Prostate gland (tissue), 2 donors: ENCODE results near the gene ADGRG6. TPM values are rescaled to one million over a fixed set of nuclear protein-coding genes. Genes with fewer than 3 reads are reported as not detected.

Source experiments
- DNase-seq: peaks from one replicate; pipeline ENCODE4 v3.0.0-alpha.2; 2019; ENCODE audit warnings: low spot score
- H3K27ac ChIP-seq, 2 donors: fragments of 200-600 bp; sonication (generic); 2 replicates each; pipeline ENCODE4 v1.5.1; 2017 to 2019
- H3K27me3 ChIP-seq: fragments of 200-600 bp; sonication (generic); replicated peaks from 2 replicates; pipeline ENCODE4 v1.5.1; 2019; ENCODE audit not compliant: insufficient read depth
- H3K36me3 ChIP-seq, 2 donors: fragments of 200-600 bp; sonication (generic); 1 replicate in 1 of 2; 2 replicates in 1 of 2; pipeline versions ENCODE4 v1.5.1 to v1.8.1; 2017 to 2019
- H3K4me1 ChIP-seq: fragments of 200-600 bp; sonication (generic); replicated peaks from 2 replicates; pipeline ENCODE4 v1.5.1; 2019
- H3K4me3 ChIP-seq, 2 donors: fragments of 200-600 bp; sonication (generic); 2 replicates each; pipeline ENCODE4 v1.5.1; 2017 to 2019
- H3K9me3 ChIP-seq: fragments of 200-600 bp; sonication (generic); 2 replicates; pipeline ENCODE4 v1.5.1; 2017
- POLR2A ChIP-seq: fragments of 450-650 bp; IDR thresholded peaks from one replicate; pipeline ENCODE4 v1.6.1; 2016; ENCODE audit warnings: antibody characterized with exemption, mild to moderate bottlenecking
- POLR2AphosphoS5 ChIP-seq: sonication (generic); formaldehyde crosslinking; IDR thresholded peaks from one replicate; pipeline ENCODE4 v1.6.1; 2017; ENCODE audit warnings: antibody characterized with exemption
- WGBS: methylation state at CpG from one replicate; pipeline ENCODE4 v1.1.5; 2018; 5-methylcytosine and 5-hydroxymethylcytosine counted together
- intact Hi-C: fragments of 100-400 bp; cut with DNase I; formaldehyde crosslinking; loops from one replicate; pipeline ENCODE4 v1.14.2; 2022
- total RNA-seq, 2 donors: library from RNA; depleted of rRNA; stranded (reverse); fragments of >200 nt; gene quantifications; one replicate each; pipeline ENCODE4 v1.1.0, GENCODE V29; 2016
- TF ChIP-seq, protein P1 (sequence below), 4 experiments: fragments of 200-600 bp in 2 of 4; fragments of 450-650 bp in 2 of 4; sonication (generic) in 2 of 4; IDR thresholded peaks; 1 replicate in 3 of 4; 2 replicates in 1 of 4; pipeline ENCODE4 v1.5.1; 2016 to 2019; ENCODE audit warnings: antibody characterized with exemption in 4 of 4, mild to moderate bottlenecking in 2 of 4, moderate library complexity in 2 of 4

ADGRG6 gene
- total RNA-seq, 2 donors from 2014 or later: 13.5 to 18.0 TPM

DNA sequence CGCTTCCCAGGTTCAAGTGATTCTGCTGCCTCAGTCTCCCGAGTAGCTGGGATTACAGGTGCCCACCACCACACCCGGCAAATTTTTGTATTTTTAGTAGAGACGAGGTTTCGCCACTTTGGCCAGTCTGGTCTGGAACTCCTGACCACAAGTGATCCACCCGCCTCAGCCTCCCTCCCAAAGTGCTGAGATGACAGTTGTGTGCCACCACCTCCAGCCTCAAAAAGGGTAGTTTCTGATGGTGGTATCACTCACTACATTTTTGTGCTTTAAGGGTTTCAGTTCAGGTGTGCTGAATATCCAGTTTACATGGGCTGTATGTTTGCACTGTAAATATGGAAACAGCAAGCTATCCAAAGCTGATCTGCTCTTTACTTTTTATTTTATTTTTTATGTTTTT, 12.1 kb upstream of the ADGRG6 start:
- TF ChIP-seq POLR2A (no peak), POLR2AphosphoS5 (no peak)
- TF ChIP-seq, protein P1, sequence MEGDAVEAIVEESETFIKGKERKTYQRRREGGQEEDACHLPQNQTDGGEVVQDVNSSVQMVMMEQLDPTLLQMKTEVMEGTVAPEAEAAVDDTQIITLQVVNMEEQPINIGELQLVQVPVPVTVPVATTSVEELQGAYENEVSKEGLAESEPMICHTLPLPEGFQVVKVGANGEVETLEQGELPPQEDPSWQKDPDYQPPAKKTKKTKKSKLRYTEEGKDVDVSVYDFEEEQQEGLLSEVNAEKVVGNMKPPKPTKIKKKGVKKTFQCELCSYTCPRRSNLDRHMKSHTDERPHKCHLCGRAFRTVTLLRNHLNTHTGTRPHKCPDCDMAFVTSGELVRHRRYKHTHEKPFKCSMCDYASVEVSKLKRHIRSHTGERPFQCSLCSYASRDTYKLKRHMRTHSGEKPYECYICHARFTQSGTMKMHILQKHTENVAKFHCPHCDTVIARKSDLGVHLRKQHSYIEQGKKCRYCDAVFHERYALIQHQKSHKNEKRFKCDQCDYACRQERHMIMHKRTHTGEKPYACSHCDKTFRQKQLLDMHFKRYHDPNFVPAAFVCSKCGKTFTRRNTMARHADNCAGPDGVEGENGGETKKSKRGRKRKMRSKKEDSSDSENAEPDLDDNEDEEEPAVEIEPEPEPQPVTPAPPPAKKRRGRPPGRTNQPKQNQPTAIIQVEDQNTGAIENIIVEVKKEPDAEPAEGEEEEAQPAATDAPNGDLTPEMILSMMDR (IDR thresholded peaks at IDR 0.05): no peak
- Histone ChIP-seq H3K27me3 (no peaks in the 10 kb centered on the region), H3K27ac (no peak overlapping the region), H3K9me3 (no peaks in the 10 kb centered on the region), H3K36me3 (no peaks in the 10 kb centered on the region), H3K4me3 (no peak overlapping the region), H3K4me1 (no peaks in the 10 kb centered on the region)
- intact Hi-C loops: no loop called here
- 91% methylated on average over 6 of the region's 6 CpGs for WGBS
- no peak for DNase-seq

DNA sequence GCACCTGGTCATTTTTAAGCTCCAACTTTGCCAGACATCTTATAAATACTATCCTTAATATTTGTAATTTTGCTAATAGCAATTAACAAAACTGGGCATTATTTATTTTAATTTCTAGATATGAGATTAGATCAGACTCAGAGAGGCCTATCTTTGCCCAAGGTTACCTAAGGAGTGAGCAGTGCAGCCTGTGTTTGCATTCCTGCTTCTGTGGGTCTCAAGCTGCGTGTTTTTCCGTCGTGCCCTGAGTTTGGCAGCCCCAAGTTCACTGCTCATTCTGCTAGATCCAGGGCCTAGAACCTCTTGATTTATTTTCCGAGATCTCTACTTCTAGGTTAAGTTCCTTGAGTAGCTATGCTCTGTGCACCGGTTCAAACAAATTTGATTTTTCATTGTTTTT, 11.0 kb upstream of the ADGRG6 start:
- intact Hi-C loops: no loop called here
- no peak for DNase-seq
- 86% methylated on average over 5 of the region's 5 CpGs for WGBS
- H3K36me3 ChIP-seq: no peaks in the 10 kb centered on the region
- no peak overlapping the region for H3K4me3 ChIP-seq
- no peak overlapping the region for H3K27ac ChIP-seq
- TF ChIP-seq POLR2AphosphoS5 (no peak), POLR2A (no peak)
- TF ChIP-seq, protein P1 (IDR thresholded peaks at IDR 0.05): no peak
- no peaks in the 10 kb centered on the region for H3K4me1 ChIP-seq
- H3K27me3 ChIP-seq: no peaks in the 10 kb centered on the region
- no peaks in the 10 kb centered on the region for H3K9me3 ChIP-seq

DNA sequence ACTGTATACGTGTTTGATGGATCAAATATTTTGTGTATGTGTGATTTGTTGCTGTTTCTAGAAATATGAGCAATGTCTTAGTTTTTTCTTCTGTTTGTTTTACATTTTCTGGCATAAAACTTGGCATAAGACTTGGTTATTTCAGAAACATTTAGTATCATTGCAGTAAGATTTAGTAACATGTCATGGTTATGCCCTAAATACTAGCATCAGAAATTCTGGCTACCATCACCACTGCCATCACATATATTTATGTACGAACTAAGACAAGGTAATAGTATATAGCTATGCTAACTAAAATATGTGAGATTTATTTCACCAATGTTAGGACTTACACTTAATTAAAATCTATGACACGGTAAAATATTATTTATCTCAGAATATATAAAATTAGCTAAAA, 10.3 kb upstream of the ADGRG6 start:
- Histone ChIP-seq H3K9me3 (no peaks in the 10 kb centered on the region), H3K4me3 (no peak overlapping the region), H3K27me3 (no peaks in the 10 kb centered on the region), H3K27ac (no peak overlapping the region), H3K4me1 (no peaks in the 10 kb centered on the region), H3K36me3 (no peaks in the 10 kb centered on the region)
- 93% methylated on average over 3 of the region's 3 CpGs for WGBS
- no peak for DNase-seq
- TF ChIP-seq POLR2AphosphoS5 (no peak), POLR2A (no peak)
- TF ChIP-seq, protein P1 (IDR thresholded peaks at IDR 0.05): no peak
- intact Hi-C loops: no loop called here

DNA sequence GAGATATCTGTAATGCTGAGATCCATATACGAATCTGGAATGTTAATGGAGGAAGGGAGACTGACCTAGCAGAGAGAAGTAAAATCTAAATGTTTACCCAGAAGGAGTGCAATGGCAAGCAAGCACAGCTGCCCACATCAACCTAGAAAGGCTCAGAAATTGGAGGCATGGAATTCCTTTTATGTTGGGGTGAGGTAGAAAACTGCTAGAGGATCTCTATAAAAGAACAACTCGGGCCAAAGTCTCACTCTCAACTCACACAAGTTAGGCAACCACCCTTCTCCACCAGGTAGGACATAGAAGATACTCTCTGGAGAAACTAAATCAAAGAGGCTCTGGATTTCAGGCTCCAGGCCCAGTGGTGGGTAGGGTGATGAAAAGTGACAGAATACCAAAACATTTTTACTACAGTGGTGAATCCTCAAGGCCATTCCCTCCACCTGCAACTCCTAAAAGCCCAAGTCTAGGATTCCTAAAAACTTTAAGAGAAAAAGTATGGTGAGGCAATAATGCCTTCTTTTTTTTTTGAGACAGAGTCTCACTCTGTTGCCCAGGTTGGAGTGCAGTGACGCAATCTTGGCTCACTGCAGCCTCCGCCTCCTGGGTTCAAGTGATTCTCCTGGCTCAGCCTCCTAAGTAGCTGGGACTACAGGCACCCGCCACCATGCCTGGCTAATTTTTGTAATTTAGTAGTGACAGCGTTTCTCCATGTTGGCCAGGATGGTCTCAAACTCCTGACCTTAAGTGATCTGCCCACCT, 9.5 kb upstream of the ADGRG6 start:
- Histone ChIP-seq H3K4me3 (no peak overlapping the region), H3K27ac (no peak overlapping the region), H3K9me3 (no peaks in the 10 kb centered on the region), H3K27me3 (no peaks in the 10 kb centered on the region), H3K36me3 (no peaks in the 10 kb centered on the region), H3K4me1 (no peaks in the 10 kb centered on the region)
- intact Hi-C loops: no loop called here
- no peak for TF ChIP-seq POLR2A
- no peak for TF ChIP-seq POLR2AphosphoS5
- TF ChIP-seq, protein P1 (IDR thresholded peaks at IDR 0.05): no peak
- WGBS: 82% methylated on average over 6 of the region's 6 CpGs
- DNase-seq: no peak

DNA sequence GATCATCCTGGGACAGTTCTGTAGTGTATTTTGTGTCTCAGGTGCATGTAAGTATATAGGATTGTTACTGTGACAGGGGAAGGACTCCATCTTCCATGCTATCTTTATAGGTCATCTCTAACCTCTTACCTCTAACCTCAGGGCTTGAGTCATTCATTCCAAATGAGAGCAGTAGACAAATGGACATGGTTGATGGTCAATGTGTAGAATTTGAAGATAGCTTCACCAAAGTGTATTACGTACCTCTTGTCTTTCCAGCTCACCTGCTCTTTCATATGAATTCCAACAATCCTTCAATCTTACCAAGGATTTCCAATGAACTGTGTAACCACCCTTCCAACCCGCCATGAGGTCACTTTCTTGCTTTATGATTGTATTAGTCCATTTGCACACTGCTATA, 8.7 kb upstream of the ADGRG6 start:
- no peak for TF ChIP-seq POLR2A
- TF ChIP-seq POLR2AphosphoS5: no peak
- TF ChIP-seq, protein P1 (IDR thresholded peaks at IDR 0.05): no peak
- Histone ChIP-seq H3K4me1 (no peaks in the 10 kb centered on the region), H3K4me3 (no peak overlapping the region), H3K27me3 (no peaks in the 10 kb centered on the region), H3K36me3 (no peaks in the 10 kb centered on the region), H3K9me3 (no peaks in the 10 kb centered on the region), H3K27ac (no peak overlapping the region)
- 89% methylated on average over 2 of the region's 2 CpGs for WGBS
- intact Hi-C loops: no loop called here
- DNase-seq: no peak
